ENCODE results near the gene TMEM220.
"Not testable (repeated sequence)": the region's sequence is repeated elsewhere in the genome, so short reads cannot be mapped to it uniquely, and the experiment has no call there.

TMEM220 gene

DNA sequence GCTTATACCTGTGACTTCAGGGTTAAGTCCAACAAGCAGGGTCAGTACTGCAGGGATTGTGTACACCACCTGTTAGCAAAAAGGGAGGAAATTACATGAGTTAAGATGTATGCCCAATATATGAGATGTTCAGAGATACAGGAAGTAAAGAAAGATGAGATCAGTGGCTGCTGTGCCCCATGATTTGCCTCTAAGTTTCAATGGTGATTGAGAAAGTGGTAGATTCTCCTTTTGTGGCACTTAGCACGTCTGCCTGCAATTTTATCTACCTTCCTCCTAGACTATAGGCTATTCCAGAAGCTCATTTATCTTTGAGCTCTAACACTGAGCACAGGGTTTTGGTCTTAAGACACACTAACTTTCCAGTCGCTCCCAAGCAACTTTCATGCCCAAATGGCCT is 3.6 kb downstream of the TMEM220 start:
- DNase-seq = no peak

GRCh38 chr17:10725262-10725661 is 4.6 kb downstream of the TMEM220 start:
- DNase-seq = no peak

- DNase-seq = no peak
Measured at GRCh38 chr17:10724546-10725195, 5.2 kb downstream of the TMEM220 start.

GRCh38 chr17:10718547-10718946 is 11.3 kb downstream of the TMEM220 start:
- DNase-seq = no peak

DNA sequence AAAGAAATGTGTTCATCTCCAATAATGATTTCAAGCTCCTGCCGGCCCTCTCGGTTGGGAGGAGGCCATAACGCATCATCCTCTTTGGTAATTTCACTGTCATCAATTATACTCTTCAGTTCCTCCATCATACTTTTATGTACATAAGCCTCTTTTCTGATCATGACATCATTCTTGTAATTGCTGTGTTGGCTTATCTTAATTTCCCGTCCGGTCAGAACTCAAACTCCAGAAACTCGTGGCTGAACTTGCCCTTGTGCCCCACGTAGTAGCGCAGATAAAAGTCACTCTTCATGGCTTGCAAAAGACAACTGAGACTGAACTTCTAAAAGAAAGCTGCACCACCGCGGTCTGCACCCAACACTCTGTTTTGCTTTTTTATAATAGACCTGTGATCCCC is 13.6 kb downstream of the TMEM220 start:
- no peak for DNase-seq

GRCh38 chr17:10713318-10713717 is 16.5 kb downstream of the TMEM220 start:
- DNase-seq = no peak

GRCh38 chr17:10705727-10706126 is 24.1 kb downstream of the TMEM220 start:
- DNase-seq = no peak

GRCh38 chr17:10702574-10702973 is 27.2 kb downstream of the TMEM220 start:
- no peak for DNase-seq

DNA sequence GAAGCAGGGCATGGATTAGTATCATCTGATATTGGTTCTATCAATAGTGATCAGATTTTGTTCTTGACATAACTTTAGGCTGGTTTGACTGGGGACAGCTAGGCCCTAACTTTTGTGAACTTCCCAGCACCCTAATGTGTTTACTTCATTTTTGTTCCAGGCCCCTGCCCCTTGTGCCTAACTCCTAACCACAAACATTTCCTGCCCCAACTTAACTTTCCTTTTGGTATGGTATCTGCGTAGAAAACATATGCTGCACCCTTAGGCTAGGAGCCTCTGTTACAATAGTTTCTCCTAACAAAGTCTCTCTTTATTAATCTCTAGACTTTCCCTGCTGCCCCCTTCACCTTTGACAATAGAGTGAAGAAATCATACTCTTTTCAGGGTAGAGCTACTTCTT is 30.0 kb downstream of the TMEM220 start:
- no peak for DNase-seq

- no peak for DNase-seq
Measured at GRCh38 chr17:10698096-10698818, 31.6 kb downstream of the TMEM220 start.

GRCh38 chr17:10697092-10698081 is 32.4 kb downstream of the TMEM220 start, which contains the start of the genes ADPRM and SCO1:
TSS of gene ADPRM (plus strand) at chr17:10697594. CDS start at chr17:10704927, 7,333 bp downstream.
TSS of gene SCO1 (minus strand) at chr17:10697533. CDS start at chr17:10697507, 26 bp downstream.
- DNase-seq = peak; percentile 73 to 79

- DNase-seq = not testable (repeated sequence)
Measured at GRCh38 chr17:10695875-10696407, 33.9 kb downstream of the TMEM220 start.

- DNase-seq = no peak
Measured at GRCh38 chr17:10687499-10687898, 42.3 kb downstream of the TMEM220 start.

GRCh38 chr17:10683853-10684252 is 46.0 kb downstream of the TMEM220 start:
- peak in 1 of 2 experiments; percentile 26 for DNase-seq

DNA sequence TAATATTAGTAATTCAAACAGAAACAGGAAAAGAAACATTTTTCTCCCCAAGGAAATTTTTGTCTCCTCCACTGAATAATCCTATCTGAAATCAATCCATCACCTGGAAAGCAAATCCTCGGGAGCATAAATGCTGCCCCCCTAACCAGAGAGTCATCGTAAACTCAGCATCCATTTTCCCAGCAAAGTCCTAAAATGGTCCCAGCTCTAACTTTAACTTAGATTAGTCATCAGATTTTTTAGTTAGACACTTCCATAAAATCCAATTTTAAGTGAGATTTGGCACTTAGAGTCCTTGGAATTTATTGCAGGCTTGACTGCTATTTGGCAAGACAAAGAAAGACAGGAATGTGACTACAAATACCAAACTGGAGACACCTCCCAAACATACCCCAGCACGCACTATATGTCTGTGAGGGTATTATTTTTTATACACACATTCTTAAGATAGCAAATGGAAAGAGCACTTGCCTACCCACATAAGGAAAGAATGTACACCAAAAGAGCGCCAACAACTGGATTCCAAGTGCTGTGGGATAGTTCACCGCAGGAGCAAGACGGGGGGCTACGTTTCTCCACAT is 47.9 kb downstream of the TMEM220 start:
- no peak for DNase-seq

- no peak for DNase-seq
Measured at GRCh38 chr17:10674704-10675103, 55.1 kb downstream of the TMEM220 start.

DNA sequence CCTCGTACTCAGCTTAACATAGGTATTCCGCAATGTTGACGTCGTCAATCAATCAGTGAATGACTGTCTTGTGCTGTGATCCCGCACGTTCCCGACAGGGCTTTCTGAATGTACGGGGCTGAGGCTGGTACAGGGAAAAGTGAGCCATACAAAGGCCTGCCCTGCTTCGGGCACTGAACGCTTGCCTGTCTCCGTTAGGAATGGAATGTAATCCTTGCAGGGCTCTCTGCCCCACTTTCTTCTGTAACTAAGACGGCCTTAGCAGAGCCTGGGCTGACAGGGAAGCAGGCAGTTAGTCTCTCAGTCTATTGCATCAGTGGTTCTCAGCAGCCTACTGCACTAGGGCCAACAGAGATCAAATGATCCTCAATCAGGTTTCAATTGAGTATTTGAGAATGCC is 56.5 kb downstream of the TMEM220 start:
- no peak for DNase-seq

- DNase-seq = no peak
Measured at GRCh38 chr17:10668775-10669174, 61.0 kb downstream of the TMEM220 start.

DNA sequence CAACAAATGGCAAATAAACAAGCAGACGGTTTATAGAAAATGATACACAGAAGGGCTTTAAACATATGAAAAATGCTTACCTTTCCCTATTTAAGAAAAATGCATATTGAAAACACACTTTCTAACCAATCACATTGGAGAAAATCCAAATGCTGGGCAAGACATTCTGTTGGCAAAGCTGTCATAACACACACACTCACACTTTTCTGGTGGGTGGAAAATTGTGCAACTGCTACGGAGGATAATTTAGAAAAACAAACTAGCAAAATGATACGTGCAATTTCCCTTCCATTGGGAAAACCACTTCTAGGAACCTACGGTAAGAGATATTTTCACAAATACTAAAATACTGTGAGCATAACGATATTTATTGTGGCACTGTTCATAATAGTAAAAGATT is 62.9 kb downstream of the TMEM220 start:
- no peak for DNase-seq

- DNase-seq = no peak
Measured at GRCh38 chr17:10664571-10664970, 65.3 kb downstream of the TMEM220 start.

All from NCI-H446 (cell line).